ENCODE data around the gene RARRES2.

DNA sequence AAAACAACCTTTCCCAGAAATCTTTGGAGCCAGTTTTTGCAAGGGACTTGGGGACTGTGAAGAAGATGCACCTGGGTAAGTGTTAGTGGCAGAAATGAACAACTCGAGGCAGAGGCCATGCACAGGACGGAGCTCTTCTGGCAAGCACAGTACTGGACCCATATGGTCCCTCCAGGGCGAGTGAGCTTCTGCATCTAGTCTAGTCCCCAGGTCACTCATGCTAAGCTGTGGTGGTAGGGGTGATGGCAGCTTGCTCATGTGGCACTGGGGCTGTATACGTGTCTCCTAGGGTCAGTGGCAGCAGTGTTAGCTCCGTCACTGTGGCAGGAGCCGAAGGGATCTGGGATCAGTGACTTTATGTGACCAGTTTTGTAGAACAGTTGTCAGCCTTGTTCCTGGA lies 27.6 kb downstream of the RARRES2 start:
- TF ChIP-seq, protein P1, sequence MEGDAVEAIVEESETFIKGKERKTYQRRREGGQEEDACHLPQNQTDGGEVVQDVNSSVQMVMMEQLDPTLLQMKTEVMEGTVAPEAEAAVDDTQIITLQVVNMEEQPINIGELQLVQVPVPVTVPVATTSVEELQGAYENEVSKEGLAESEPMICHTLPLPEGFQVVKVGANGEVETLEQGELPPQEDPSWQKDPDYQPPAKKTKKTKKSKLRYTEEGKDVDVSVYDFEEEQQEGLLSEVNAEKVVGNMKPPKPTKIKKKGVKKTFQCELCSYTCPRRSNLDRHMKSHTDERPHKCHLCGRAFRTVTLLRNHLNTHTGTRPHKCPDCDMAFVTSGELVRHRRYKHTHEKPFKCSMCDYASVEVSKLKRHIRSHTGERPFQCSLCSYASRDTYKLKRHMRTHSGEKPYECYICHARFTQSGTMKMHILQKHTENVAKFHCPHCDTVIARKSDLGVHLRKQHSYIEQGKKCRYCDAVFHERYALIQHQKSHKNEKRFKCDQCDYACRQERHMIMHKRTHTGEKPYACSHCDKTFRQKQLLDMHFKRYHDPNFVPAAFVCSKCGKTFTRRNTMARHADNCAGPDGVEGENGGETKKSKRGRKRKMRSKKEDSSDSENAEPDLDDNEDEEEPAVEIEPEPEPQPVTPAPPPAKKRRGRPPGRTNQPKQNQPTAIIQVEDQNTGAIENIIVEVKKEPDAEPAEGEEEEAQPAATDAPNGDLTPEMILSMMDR (IDR thresholded peaks at IDR 0.05), result no peak
- TF ChIP-seq EP300 (IDR thresholded peaks at IDR 0.05; ENCODE audit: low read depth), result no peak
